ENCODE measurements around the gene CCDC15. TPM values are rescaled to one million over a fixed set of nuclear protein-coding genes. Genes with fewer than 3 reads are reported as not detected.

Gene CCDC15
- total RNA-seq, 2 donors from 2014 or later = 2.7 to 6.8 TPM

DNA sequence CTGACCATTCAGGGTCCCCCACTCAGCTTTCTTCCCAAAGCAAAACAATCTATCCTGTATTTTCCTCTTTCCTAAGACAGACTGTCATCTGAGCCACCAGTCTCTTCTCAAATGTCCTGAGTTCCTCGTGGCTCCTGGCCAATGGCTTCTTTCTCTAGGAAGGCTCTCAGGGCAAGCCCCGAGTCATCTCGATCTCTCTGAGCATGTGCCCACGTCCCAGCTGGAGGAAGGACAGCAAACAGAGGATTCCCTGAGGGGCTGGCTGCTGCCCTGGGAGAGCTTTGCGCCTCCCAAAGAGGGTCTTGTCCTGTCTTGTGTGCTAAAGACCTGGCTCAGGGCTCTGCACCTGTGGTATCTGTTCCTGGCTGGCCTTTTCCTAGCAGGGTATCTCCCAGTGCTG, 117.4 kb downstream of the CCDC15 start:
- no peak for ATAC-seq
- Mint-ChIP-seq H3K9me3 (no peaks in the 10 kb centered on the region), H3K27me3 (no peaks in the 10 kb centered on the region), H3K4me3 (no peak overlapping the region), H3K4me1 (ENCODE audit: low read depth in 2 of 2) (peaks cover 18 to 19% of the 10 kb centered on the region in 2 donors), H3K27ac (peak overlapping the region in 1 of 2 donors; percentile 31), H3K36me3 (no peaks in the 10 kb centered on the region)
- DNase-seq (ENCODE audit: low spot score) = no peak

DNA sequence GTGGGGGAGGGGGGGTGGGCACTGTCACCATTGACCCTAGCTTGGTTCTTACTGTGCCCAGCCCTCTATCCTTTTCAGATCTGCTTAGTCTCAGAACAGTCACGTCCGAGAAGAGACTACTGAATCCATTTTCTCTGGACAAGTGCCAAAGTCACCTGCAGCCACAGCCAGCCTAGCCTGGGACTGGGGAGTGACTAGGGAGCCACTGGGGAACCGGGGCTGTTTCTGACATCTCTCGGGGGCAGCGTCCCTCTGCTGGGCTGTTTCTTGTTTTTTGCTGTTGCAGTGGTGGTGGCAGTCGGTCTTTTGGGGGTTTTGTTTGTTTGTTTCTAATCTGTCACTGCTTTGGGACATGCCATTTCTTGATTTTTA, 117.8 kb downstream of the CCDC15 start:
- Mint-ChIP-seq H3K4me1 (ENCODE audit: low read depth in 2 of 2) (peaks cover 18 to 19% of the 10 kb centered on the region in 2 donors), H3K27ac (no peak overlapping the region), H3K27me3 (no peaks in the 10 kb centered on the region), H3K9me3 (no peaks in the 10 kb centered on the region), H3K36me3 (no peaks in the 10 kb centered on the region), H3K4me3 (no peak overlapping the region)
- DNase-seq (ENCODE audit: low spot score) (no peak), ATAC-seq (no peak)

DNA sequence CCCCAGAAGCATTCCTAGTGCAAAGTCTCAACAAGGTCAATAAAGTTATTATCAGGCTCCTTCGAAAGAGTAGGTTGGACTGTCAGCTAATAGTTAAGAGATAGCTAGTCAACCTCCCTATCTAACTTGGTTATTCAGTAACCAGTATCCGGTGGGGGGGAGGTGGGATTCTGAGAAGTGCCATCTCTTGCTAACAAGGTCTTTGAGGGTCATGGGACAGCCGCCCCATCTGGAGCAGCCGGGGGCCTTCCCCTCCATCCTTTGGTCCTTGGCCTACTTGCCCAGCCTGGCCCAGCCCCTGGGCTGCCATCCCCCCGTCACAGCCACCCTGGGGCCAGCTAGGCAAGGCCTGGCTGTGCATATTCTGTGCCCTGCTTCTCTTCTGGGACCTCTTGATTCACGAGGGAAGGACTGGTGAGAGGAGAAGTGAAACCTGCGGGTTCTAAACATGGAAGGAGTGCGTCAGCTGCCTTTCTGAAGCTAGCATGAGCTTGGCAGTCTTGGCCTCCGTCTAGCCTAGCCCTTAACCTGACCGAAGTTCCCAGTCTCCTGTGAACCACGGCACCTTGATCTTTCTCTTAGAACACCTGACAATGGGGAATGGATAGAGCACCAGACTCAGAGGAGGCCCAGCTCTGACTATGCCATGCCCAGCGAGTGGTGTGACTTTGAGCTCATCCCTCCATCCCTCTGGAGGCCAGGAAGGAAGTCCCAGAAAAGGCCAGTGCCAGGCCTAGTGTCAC, 118.4 kb downstream of the CCDC15 start:
- ATAC-seq (no peak), DNase-seq (ENCODE audit: low spot score) (no peak)
- no peaks in the 10 kb centered on the region for H3K27me3 Mint-ChIP-seq
- no peak overlapping the region for H3K4me3 Mint-ChIP-seq
- H3K4me1 Mint-ChIP-seq (ENCODE audit: low read depth in 2 of 2) = peaks cover 18 to 19% of the 10 kb centered on the region in 2 donors
- no peaks in the 10 kb centered on the region for H3K36me3 Mint-ChIP-seq
- H3K27ac Mint-ChIP-seq = no peak overlapping the region
- H3K9me3 Mint-ChIP-seq = no peaks in the 10 kb centered on the region

DNA sequence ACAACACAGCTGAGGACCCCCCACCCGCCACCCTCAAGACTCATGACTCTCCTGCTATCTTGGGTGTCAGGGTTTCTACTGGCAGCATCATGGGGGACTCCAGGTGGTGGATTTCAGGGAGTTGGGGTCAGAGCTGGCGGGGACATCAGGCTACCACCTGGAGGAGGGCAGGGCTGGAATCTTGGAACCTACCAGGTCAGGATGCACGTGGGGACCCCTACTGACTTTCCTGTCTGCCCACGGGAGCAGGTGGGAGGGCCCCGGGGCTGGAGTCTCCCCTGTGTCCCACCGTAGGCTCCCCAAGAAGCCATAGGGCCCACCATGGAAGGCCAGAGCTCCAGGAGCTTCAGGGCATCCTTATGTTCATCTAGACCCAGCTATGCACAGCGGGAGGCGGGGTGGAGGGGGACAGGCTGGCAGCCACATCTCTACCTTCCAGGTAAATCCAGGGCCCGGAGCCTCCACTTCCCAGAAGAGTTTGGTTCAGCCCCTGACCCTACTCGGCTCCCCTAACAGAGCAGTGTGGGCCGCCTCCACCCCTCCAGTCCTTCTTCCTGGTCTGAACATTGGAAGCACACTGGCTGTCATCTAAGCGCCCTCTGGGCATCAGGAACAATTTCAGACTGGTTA, 119.1 kb downstream of the CCDC15 start:
- DNase-seq (ENCODE audit: low spot score) (no peak), ATAC-seq (no peak)
- no peak overlapping the region for H3K27ac Mint-ChIP-seq
- H3K4me1 Mint-ChIP-seq (ENCODE audit: low read depth in 2 of 2) = peaks cover 18 to 19% of the 10 kb centered on the region in 2 donors
- H3K27me3 Mint-ChIP-seq = no peaks in the 10 kb centered on the region
- no peaks in the 10 kb centered on the region for H3K36me3 Mint-ChIP-seq
- H3K9me3 Mint-ChIP-seq = no peaks in the 10 kb centered on the region
- no peak overlapping the region for H3K4me3 Mint-ChIP-seq

DNA sequence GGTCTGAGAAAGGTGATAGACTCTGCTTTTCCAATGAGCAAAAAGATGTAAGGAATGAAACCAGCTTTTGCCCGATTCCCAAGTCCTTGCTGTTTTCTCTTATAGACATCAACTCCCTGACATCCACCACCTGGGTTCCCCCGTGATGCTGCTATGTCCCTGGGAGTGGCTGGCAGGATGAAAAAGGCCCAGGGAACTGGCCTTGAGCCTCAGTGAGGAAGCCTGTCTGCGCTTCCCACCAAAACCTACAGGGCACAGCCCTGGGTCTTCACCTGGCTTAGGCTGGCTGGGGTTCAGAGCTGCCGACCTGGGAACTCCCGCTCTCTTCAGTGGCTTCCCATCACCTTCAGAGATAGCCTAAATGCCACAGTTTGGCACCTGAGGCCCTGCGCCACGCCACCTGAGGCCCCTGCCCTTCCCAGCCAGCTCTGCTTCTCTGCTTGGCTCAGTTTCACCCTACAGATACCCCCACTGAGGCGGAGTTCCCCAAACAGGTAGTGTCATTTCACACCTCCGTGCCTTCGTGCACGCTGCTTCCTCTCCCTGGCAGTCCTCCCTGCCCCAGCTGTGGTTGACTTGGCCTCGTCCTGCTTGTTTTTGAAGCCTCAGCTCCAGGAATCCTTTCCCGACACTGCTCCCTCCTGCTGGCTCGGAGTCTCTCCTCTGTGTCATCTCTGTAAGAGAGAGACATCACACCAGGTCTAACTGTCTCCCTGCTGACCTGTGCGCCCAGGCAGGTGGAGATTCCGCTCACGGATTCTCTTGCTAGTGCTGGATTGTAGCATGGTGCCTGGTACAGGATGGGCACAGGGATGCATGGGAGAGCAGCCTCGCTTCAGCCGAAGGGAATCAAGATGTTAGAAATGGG, 119.8 kb downstream of the CCDC15 start:
- DNase-seq (ENCODE audit: low spot score) (no peak), ATAC-seq (no peak)
- H3K9me3 Mint-ChIP-seq = no peaks in the 10 kb centered on the region
- H3K4me3 Mint-ChIP-seq = no peak overlapping the region
- H3K4me1 Mint-ChIP-seq (ENCODE audit: low read depth in 2 of 2) = peaks cover 18 to 19% of the 10 kb centered on the region in 2 donors
- H3K27ac Mint-ChIP-seq = no peak overlapping the region
- H3K36me3 Mint-ChIP-seq = no peaks in the 10 kb centered on the region
- no peaks in the 10 kb centered on the region for H3K27me3 Mint-ChIP-seq

DNA sequence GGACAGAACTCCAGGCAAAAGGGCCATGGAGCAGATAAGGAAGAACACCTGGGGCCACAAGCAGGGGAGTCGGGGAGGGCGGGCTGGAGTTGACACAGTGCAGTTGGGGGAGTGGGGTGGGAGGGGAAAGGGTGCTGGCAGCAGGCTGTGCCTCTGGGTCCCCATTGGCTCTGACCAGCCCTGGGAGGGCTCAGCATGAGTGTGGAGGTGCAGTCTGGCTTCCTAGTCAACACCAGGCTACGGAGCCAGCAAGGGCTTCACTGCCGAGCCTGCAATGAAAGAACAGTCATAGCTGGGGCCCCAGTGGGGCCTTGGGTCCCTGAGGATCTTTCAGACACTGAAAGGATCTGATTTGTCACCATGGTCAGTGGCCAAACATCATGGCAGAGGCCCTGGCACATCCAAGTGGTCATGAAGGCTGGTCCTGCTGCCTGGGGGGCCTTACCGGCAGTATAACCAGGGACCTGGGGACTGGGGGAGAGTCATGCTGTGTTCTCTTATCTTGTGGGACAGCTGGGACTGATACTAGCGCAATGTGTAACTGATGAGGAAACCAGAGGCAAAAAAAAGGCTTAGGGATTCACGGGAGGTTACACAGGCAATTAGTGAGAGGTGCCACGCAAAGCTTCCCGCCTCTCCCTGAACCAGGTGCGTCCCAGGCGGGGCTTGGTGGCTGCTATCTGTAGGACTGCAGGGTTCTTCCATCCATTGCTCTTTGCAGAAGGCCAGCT, 120.7 kb downstream of the CCDC15 start:
- Mint-ChIP-seq H3K27ac (no peak overlapping the region), H3K4me3 (no peak overlapping the region), H3K27me3 (no peaks in the 10 kb centered on the region), H3K9me3 (no peaks in the 10 kb centered on the region), H3K36me3 (no peaks in the 10 kb centered on the region), H3K4me1 (ENCODE audit: low read depth in 2 of 2) (peaks cover 18 to 19% of the 10 kb centered on the region in 2 donors)
- DNase-seq (ENCODE audit: low spot score) (no peak), ATAC-seq (no peak)

DNA sequence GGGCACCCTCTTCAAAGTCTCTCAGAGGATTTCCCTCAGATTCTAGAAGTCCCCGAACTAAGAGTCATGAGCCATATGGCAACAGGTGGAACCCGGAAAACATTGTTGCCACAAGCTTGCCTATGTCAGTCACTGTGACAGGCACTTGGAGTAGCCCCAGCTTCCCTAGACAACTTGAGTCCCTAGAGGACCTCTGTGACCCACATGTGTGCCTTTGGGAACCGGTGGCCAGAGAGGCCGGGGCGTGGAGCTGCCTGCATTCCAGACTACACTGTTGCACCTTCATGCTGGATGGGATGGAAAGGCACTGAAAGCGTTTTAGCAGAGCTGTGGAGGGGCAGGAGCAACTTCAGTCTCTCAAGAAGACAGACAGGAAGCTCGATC, 121.2 kb downstream of the CCDC15 start:
- H3K27ac Mint-ChIP-seq = no peak overlapping the region
- no peaks in the 10 kb centered on the region for H3K27me3 Mint-ChIP-seq
- no peak for ATAC-seq
- H3K9me3 Mint-ChIP-seq = no peaks in the 10 kb centered on the region
- no peaks in the 10 kb centered on the region for H3K36me3 Mint-ChIP-seq
- no peak overlapping the region for H3K4me3 Mint-ChIP-seq
- H3K4me1 Mint-ChIP-seq (ENCODE audit: low read depth in 2 of 2) = peaks cover 17 to 18% of the 10 kb centered on the region in 2 donors
- no peak for DNase-seq (ENCODE audit: low spot score)

DNA sequence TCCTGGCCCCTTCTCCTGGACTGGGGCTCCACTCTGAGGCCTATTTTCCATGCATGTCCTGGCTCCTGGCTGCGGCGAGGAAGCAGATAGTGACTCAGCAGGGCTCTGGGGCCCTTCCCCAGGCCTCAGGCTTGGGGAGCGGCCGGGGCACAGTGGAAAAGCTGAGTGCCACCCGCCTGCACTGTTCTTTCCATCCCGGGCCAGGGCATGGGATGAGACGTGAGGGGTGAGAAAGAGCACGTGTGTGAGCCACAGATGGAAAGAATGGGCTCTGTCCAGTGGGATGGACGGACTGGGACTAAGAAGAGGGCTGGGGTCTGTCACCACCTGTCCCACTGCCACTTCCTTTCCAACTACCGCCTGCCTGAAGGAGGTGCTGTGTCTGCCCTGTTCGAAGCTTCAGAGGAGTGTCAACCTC, 121.9 kb downstream of the CCDC15 start:
- Mint-ChIP-seq H3K9me3 (no peaks in the 10 kb centered on the region), H3K4me1 (ENCODE audit: low read depth in 2 of 2) (peaks cover 10 to 13% of the 10 kb centered on the region in 2 donors), H3K27me3 (no peaks in the 10 kb centered on the region), H3K4me3 (no peak overlapping the region), H3K27ac (no peak overlapping the region), H3K36me3 (no peaks in the 10 kb centered on the region)
- DNase-seq (ENCODE audit: low spot score) (no peak), ATAC-seq (no peak)

DNA sequence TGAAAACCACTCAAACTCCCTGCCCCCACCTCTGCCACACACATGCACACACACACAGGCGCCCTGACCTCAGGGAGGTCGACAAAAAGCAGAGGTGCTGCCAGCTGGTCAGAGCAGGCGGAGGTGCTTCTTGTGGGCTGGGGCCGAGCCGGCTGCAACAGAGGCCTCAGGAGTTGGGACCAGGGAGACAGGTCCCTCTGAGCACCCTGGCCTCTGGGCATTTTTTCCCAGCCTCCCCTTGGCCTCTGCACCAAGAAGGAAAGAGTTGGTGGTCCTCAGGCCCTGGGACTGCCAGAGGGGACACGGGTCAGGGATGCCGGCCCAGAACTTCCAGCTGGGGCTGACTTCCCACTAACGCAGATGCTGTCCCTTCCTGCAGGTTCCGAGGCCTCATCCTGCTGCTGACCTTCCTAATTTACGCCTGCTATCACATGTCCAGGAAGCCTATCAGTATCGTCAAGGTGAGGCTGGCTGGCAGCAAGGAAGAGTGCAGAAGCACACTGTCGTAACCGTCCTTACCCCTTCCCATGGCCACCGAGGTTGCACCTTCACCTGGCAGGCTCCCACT, 122.5 kb downstream of the CCDC15 start:
- ATAC-seq (no peak), DNase-seq (ENCODE audit: low spot score) (no peak)
- Mint-ChIP-seq H3K4me3 (no peak overlapping the region), H3K9me3 (no peaks in the 10 kb centered on the region), H3K27me3 (no peaks in the 10 kb centered on the region), H3K27ac (no peak overlapping the region), H3K4me1 (ENCODE audit: low read depth in 2 of 2) (peaks cover 4 to 7% of the 10 kb centered on the region in 2 donors), H3K36me3 (no peaks in the 10 kb centered on the region)

DNA sequence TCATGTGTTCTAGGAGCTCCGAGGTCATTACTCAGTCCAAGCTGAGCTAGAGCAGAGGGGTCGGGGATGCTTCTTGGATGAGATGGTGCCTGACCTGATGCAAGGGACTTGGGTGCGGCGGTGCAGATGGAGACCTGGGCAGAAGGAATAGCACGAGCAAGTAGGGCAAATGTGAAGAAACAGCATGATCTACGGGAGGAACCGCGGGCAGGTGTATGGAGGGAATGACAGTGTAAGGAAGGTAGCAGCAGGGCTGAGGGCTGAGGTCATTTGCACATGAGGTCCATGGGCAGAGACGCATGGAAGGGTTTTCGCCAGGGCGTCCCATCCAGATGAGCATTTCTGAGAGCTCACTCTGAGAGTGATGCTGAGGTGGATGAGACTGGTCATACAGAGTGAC, 124.0 kb downstream of the CCDC15 start:
- Mint-ChIP-seq H3K27me3 (no peaks in the 10 kb centered on the region), H3K4me3 (no peak overlapping the region), H3K36me3 (no peaks in the 10 kb centered on the region), H3K4me1 (ENCODE audit: low read depth in 2 of 2) (peaks cover 0 to 4% of the 10 kb centered on the region in 2 donors), H3K27ac (no peak overlapping the region), H3K9me3 (no peaks in the 10 kb centered on the region)
- no peak for ATAC-seq
- no peak for DNase-seq (ENCODE audit: low spot score)

DNA sequence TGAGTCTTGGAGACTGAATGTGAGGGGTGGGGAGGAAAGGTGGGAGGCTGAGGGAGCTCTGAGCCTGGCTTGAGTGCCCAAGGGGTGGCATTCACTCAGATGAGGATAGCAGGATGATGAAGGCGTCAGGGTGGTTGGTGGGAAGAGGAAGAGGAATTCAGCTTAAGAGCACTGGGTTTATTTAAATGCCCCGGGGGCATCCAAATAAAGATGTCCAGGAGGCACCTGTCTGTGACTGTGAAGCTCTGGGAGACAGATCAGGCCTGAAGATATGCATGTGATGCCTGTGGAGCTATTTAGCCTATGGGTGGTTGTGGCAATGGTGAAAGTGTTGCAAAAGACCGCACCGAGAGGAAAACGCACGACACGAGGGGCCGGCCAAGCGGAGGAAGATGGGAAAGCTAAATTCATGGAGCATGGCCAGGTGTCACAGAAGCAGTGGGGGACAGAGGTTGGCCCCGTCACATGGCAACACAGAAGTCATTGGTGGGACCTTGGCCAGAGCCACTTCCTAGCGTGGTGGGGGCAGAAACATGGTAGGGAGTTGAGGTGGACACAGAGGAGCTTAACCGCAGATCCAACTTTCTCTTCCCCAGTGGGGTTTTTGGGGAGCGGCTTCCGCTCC, 124.6 kb downstream of the CCDC15 start:
- no peak for ATAC-seq
- Mint-ChIP-seq H3K4me1 (ENCODE audit: low read depth in 2 of 2) (peaks cover 0 to 4% of the 10 kb centered on the region in 2 donors), H3K36me3 (no peaks in the 10 kb centered on the region), H3K9me3 (no peaks in the 10 kb centered on the region), H3K27ac (no peak overlapping the region), H3K27me3 (no peaks in the 10 kb centered on the region), H3K4me3 (no peak overlapping the region)
- no peak for DNase-seq (ENCODE audit: low spot score)

DNA sequence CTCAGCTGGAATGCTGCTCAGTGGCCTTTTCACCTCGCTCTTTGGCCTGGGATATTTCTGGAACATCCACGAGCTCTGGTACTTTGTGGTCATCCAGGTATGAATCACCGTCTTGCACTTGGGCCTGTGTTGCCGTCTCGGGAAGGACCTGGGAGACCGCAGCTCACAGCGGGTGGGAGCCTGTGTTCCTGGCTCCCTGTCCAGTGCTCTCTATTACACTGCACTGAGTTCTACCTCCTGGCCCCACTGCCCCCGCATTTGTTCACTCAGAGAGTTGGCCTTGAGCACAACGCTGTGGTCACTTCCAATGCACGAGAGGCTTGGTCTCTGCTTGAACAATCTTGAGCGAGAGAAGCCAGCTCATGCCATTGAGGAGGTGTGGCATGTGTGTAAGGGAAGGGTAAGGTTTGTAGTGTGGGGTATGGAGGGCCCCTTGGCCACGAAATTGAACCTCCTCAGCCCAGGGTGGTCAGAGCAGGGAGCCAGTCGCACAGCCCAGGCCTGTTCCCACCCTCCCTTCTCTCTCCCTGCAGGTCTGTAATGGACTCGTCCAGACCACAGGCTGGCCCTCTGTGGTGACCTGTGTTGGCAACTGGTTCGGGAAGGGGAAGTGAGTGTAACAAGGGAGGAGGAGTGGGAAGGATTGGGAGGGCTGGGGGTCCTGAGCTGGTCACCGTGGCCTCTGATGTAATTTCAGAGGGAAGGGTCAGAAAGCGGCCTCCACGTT, 125.3 kb downstream of the CCDC15 start:
- Mint-ChIP-seq H3K27ac (no peak overlapping the region), H3K9me3 (no peaks in the 10 kb centered on the region), H3K4me3 (no peak overlapping the region), H3K4me1 (ENCODE audit: low read depth in 2 of 2) (no peaks in the 10 kb centered on the region), H3K36me3 (no peaks in the 10 kb centered on the region), H3K27me3 (no peaks in the 10 kb centered on the region)
- no peak for DNase-seq (ENCODE audit: low spot score)
- no peak for ATAC-seq

All from natural killer cell treated with Interleukin-12 subunit alpha and Interleukin-12 subunit beta and Interleukin-15 and Interleukin-18, amount 100 ng/mL, for 72 hours (primary cell).